TTC549 (cell line): ENCODE results near the gene KCTD17.

Experiments
- FAIRE-seq: peaks from 2 replicates; lab custom pipeline; 2012; peaks lifted over from hg19 to GRCh38; lab: Jason Lieb, UNC

Gene KCTD17

GRCh38 chr22:37051391-37052385 is at the start of gene KCTD17:
TSS of gene KCTD17 (plus strand) at chr22:37051742. CDS start at chr22:37051761, 19 bp downstream.
- no peak for FAIRE-seq

GRCh38 chr22:37001826-37002225 is 49.7 kb upstream of the KCTD17 start:
- no peak for FAIRE-seq

GRCh38 chr22:37002633-37003032 is 48.9 kb upstream of the KCTD17 start:
- FAIRE-seq = no peak

- no peak for FAIRE-seq
Measured at GRCh38 chr22:37007651-37008050, 43.9 kb upstream of the KCTD17 start.

GRCh38 chr22:37008365-37008764 is 43.2 kb upstream of the KCTD17 start:
- no peak for FAIRE-seq

- FAIRE-seq = no peak
Measured at GRCh38 chr22:37009490-37009889, 42.1 kb upstream of the KCTD17 start.

GRCh38 chr22:37010174-37010573 is 41.4 kb upstream of the KCTD17 start:
- no peak for FAIRE-seq

- no peak for FAIRE-seq
Measured at GRCh38 chr22:37010976-37011375, 40.6 kb upstream of the KCTD17 start.

GRCh38 chr22:37011472-37011871 is 40.1 kb upstream of the KCTD17 start:
- no peak for FAIRE-seq

- no peak for FAIRE-seq
Measured at GRCh38 chr22:37012262-37012904, 39.2 kb upstream of the KCTD17 start.

- FAIRE-seq = no peak
Measured at GRCh38 chr22:37012956-37013355, 38.6 kb upstream of the KCTD17 start.

- FAIRE-seq = no peak
Measured at GRCh38 chr22:37014415-37014806, 37.1 kb upstream of the KCTD17 start.

- FAIRE-seq = no peak
Measured at GRCh38 chr22:37014835-37015586, 36.5 kb upstream of the KCTD17 start.

- no peak for FAIRE-seq
Measured at GRCh38 chr22:37015587-37015878, 36.0 kb upstream of the KCTD17 start.

GRCh38 chr22:37016134-37016910 is 35.2 kb upstream of the KCTD17 start:
- FAIRE-seq = no peak

GRCh38 chr22:37017356-37017755 is 34.2 kb upstream of the KCTD17 start:
- FAIRE-seq = no peak

- no peak for FAIRE-seq
Measured at GRCh38 chr22:37018086-37018814, 33.3 kb upstream of the KCTD17 start.

GRCh38 chr22:37018815-37019308 is 32.7 kb upstream of the KCTD17 start:
- no peak for FAIRE-seq

GRCh38 chr22:37019309-37020191 is 32.0 kb upstream of the KCTD17 start, which contains the start of the genes MPST and TST:
TSS of gene MPST (plus strand) at chr22:37019742. CDS start at chr22:37019837, 95 bp downstream.
TSS of gene TST (minus strand) at chr22:37019447. CDS start at chr22:37018732, 715 bp downstream.
- FAIRE-seq = no peak

GRCh38 chr22:37020192-37020479 is 31.4 kb upstream of the KCTD17 start:
- no peak for FAIRE-seq
